SU-DHL-6 (cell line): ENCODE measurements around the gene CDK14.

Source experiments
- H2AFZ ChIP-seq: fragments of 200-600 bp; sonication (generic); 2 replicates; pipeline ENCODE4 v1.6.1; 2014; ENCODE audit warnings: low read depth, mild to moderate bottlenecking, moderate library complexity, mixed read lengths, antibody characterized with exemption, low read length; ENCODE audit not compliant: severe bottlenecking
- H3F3A ChIP-seq: fragments of 200-600 bp; shearing (Covaris generic); 2 replicates; pipeline ENCODE4 v1.6.0; 2016; ENCODE audit warnings: antibody characterized with exemption, mild to moderate bottlenecking; ENCODE audit not compliant: insufficient read depth
- H3K27ac ChIP-seq: fragments of 200-600 bp; sonication (generic); 2 replicates; pipeline ENCODE4 v1.5.1; 2016; ENCODE audit warnings: low read depth, mild to moderate bottlenecking, low read length, moderate library complexity, mixed read lengths
- H3K27me3 ChIP-seq: fragments of 200-600 bp; sonication (generic), shearing (Covaris generic); 2 replicates; pipeline ENCODE4 v1.6.0; 2014; ENCODE audit warnings: mild to moderate bottlenecking, low read length
- H3K36me3 ChIP-seq: fragments of 200-600 bp; sonication (generic); 2 replicates; pipeline ENCODE4 v1.6.1; 2014; ENCODE audit warnings: mild to moderate bottlenecking, low read length, mixed read lengths
- H3K4me2 ChIP-seq: fragments of 300-600, 200-600 bp; shearing (Covaris generic), sonication (generic); 2 replicates; pipeline ENCODE4 v1.6.0; 2014; ENCODE audit warnings: low read length, low read depth, mild to moderate bottlenecking; ENCODE audit not compliant: poor library complexity, severe bottlenecking
- H3K4me3 ChIP-seq: fragments of 200-600 bp; sonication (generic); 2 replicates; pipeline ENCODE4 v1.5.1; 2014; ENCODE audit warnings: antibody characterized with exemption, low read length, mild to moderate bottlenecking, mixed read lengths; ENCODE audit not compliant: insufficient read depth, poor library complexity, severe bottlenecking
- H3K79me2 ChIP-seq: fragments of 200-600 bp; sonication (generic); 2 replicates; pipeline ENCODE4 v1.6.1; 2014; ENCODE audit warnings: mild to moderate bottlenecking, low read length, moderate library complexity; ENCODE audit not compliant: insufficient read depth
- H3K9ac ChIP-seq: fragments of 200-600 bp; sonication (generic); 2 replicates; pipeline ENCODE4 v1.7.0; 2014; ENCODE audit warnings: mild to moderate bottlenecking, low read length
- H3K9me2 ChIP-seq: fragments of 200-600 bp; sonication (generic); replicated peaks from 2 replicates; pipeline ENCODE4 v1.6.1; 2014; ENCODE audit warnings: low read length; ENCODE audit not compliant: insufficient read depth
- H3K9me3 ChIP-seq: fragments of 200-600 bp; sonication (generic); 2 replicates; pipeline ENCODE4 v1.6.1; 2014; ENCODE audit warnings: low read length, mixed read lengths; ENCODE audit not compliant: insufficient read depth
- H4K20me1 ChIP-seq: fragments of 200-600 bp; sonication (generic); 2 replicates; pipeline ENCODE4 v1.6.1; 2014; ENCODE audit warnings: low read depth, mild to moderate bottlenecking, antibody characterized with exemption, low read length, moderate library complexity, mixed read lengths
- CTCF ChIP-seq: fragments of 200-600 bp; sonication (generic); IDR thresholded peaks from one replicate; pipeline ENCODE4 v1.5.1; 2017; ENCODE audit warnings: antibody characterized with exemption, mild to moderate bottlenecking, low read length, moderate library complexity; ENCODE audit not compliant: insufficient read depth, poor library complexity, severe bottlenecking
- EZH2phosphoT487 ChIP-seq: fragments of 200-600 bp; sonication (generic), shearing (Covaris generic); conservative IDR thresholded peaks from 2 replicates; pipeline ENCODE4 v1.6.1; 2018; ENCODE audit warnings: mild to moderate bottlenecking, antibody characterized with exemption, low read length, moderate library complexity, mixed read lengths

Gene CDK14

GRCh38 chr7:91151916-91152315 lies 555.8 kb downstream of the CDK14 start:
- TF ChIP-seq EZH2phosphoT487 (no peak), CTCF (no peak)
- no peak overlapping the region for H3K4me2 ChIP-seq
- H3K9me2 ChIP-seq: no peaks in the 10 kb centered on the region
- H3F3A ChIP-seq: no peaks in the 10 kb centered on the region
- no peaks in the 10 kb centered on the region for H3K36me3 ChIP-seq
- H3K27ac ChIP-seq: no peak overlapping the region
- H3K9me3 ChIP-seq: no peaks in the 10 kb centered on the region
- no peak overlapping the region for H3K9ac ChIP-seq
- no peaks in the 10 kb centered on the region for H4K20me1 ChIP-seq
- no peak overlapping the region for H2AFZ ChIP-seq
- no peaks in the 10 kb centered on the region for H3K27me3 ChIP-seq
- no peak overlapping the region for H3K4me3 ChIP-seq
- H3K79me2 ChIP-seq: no peaks in the 10 kb centered on the region; the same call in 1 of the 2 replicates

- Histone ChIP-seq H3K27ac (no peak overlapping the region), H3F3A (no peaks in the 10 kb centered on the region), H4K20me1 (no peaks in the 10 kb centered on the region), H3K79me2 (no peaks in the 10 kb centered on the region; the same call in 1 of the 2 replicates), H3K4me2 (no peak overlapping the region), H3K36me3 (no peaks in the 10 kb centered on the region), H3K9me3 (no peaks in the 10 kb centered on the region), H3K4me3 (no peak overlapping the region), H2AFZ (no peak overlapping the region), H3K9ac (no peak overlapping the region), H3K9me2 (no peaks in the 10 kb centered on the region), H3K27me3 (no peaks in the 10 kb centered on the region)
- TF ChIP-seq EZH2phosphoT487 (no peak), CTCF (no peak)
Measured at GRCh38 chr7:91156316-91157185, 560.4 kb downstream of the CDK14 start.

GRCh38 chr7:91157579-91158320 lies 561.6 kb downstream of the CDK14 start:
- Histone ChIP-seq H3K9ac (no peak overlapping the region), H4K20me1 (no peaks in the 10 kb centered on the region), H3K4me3 (no peak overlapping the region), H3K36me3 (no peaks in the 10 kb centered on the region), H2AFZ (no peak overlapping the region), H3K79me2 (no peaks in the 10 kb centered on the region), H3K9me3 (no peaks in the 10 kb centered on the region), H3K4me2 (no peak overlapping the region), H3K9me2 (no peaks in the 10 kb centered on the region), H3F3A (no peaks in the 10 kb centered on the region), H3K27ac (no peak overlapping the region), H3K27me3 (no peaks in the 10 kb centered on the region)
- no peak for TF ChIP-seq EZH2phosphoT487
- TF ChIP-seq CTCF: no peak
